Mammary microvascular endothelial cell (primary cell): ENCODE results near the gene AWAT1. TPM values are rescaled to one million over a fixed set of nuclear protein-coding genes. Genes with fewer than 3 reads are reported as not detected.

ENCODE experiments used
- total RNA-seq: library from RNA; depleted of rRNA; stranded (reverse); fragments of >200 nt; gene quantifications from 2 replicates; pipeline ENCODE4 v1.2.3, GENCODE V29; 2015

AWAT1 gene
- total RNA-seq = not detected in 2 replicates

DNA sequence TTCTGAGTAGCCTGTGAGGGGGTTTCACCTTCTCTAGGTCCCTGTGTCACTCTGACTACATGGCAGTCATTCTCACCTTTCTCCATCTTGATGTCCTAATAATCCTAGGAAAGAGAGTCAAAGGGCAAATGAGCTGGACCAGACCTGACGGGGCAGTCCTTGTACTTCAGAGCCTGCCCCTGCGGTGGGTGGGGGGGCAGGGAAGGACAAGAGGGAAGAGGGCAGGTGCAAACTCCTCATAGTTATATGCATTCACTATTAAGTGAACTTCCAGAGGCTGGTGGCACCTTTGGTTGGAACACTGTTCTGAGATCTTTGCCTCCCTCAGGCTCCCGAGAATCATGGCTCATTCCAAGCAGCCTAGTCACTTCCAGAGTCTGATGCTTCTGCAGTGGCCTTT lies at the start of gene AWAT1:
AWAT1 (plus strand) TSS at position 301 of the 400 bp plus-strand sequence; CDS start at position 342, 41 bp downstream.

DNA sequence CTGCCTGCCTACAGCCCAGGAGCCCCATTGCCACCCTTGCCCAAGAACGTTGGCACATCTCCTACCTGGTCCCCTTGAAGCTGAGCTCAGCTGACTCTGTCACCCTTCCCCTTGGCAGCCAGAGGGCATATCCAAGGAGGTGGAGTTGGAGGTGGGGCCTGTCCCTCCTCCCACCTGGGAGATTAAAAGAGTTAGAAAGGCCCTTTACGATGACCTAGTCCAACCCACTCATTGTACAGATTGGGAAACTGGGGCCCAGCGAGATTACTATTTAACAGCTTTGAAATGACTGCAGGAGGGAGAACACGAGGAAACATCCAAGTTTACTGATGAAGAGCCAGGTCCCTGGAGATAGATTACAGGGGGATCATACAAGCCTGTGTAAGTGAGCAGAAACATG lies 25.6 kb downstream of the AWAT1 start, which contains the start of gene P2RY4:
P2RY4 (minus strand) TSS at position 101 of the 400 bp plus-strand sequence. CDS start 580 bp downstream, outside the sequence.

DNA sequence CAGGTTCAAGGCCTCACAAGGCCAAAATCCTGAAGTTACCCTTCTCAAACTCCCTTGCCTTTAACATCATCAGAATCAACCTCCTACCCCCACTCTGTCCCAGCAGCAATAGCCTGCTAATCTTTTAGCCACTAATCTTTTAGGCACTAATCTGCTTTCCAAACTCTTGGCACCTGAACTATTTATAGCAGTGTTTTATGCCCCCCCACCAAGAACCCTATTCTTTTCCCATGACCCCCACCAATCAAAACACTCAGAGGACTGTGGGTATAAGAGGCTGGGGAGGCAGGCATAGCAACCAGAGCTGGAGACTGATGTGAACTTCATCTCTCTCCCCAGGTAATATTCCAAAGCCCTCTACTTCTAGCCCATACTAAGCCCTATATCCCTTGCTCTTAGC lies 33.6 kb downstream of the AWAT1 start, which contains the start of gene ARR3:
ARR3 (plus strand) TSS at position 301 of the 400 bp plus-strand sequence. CDS start 1,052 bp downstream, outside the sequence.

DNA sequence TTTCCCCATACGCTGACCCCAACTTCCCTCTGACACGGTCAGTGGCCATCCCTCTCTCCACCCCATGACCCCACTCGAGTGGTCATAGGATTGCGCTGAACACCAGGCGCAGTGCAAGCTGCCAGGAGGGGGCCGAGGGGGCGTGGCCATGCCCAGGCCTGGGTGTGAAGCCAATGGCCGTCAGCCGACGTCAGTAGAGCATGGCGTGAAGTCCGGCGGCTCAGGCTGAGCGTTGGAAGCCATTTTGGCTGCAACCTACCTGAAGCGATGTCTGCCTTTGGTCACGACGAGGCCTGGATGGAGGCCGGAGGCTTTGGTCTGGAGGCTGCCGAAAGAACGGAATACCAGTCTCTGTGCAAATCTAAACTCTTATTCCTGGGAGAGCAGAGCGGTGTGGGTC lies 47.5 kb downstream of the AWAT1 start, which contains the start of gene RAB41:
RAB41 (plus strand) TSS at position 222 of the 400 bp plus-strand sequence; CDS start at position 268, 46 bp downstream.

Other genes starting within 250 kb of the AWAT1 start
- not detected in 2 replicates for gene AWAT2, start 184.7 kb upstream of the AWAT1 start, total RNA-seq
- gene OTUD6A, start 172.2 kb upstream of the AWAT1 start, total RNA-seq = not detected in 2 replicates
- gene IGBP1, start 101.2 kb upstream of the AWAT1 start, total RNA-seq = 41.4 and 41.8 TPM in 2 replicates
- 0.20 TPM in 1 of 2 replicates, not detected in the other for gene DGAT2L6, start 57.2 kb upstream of the AWAT1 start, total RNA-seq
- gene P2RY4, start 25.5 kb downstream of the AWAT1 start, total RNA-seq = not detected in 2 replicates
- gene ARR3, start 33.7 kb downstream of the AWAT1 start, total RNA-seq = not detected in 2 replicates
- gene RAB41, start 47.5 kb downstream of the AWAT1 start, total RNA-seq = not detected in 2 replicates
- 50.4 and 53.7 TPM in 2 replicates for gene PDZD11, start 55.3 kb downstream of the AWAT1 start, total RNA-seq
- 21.1 and 21.7 TPM in 2 replicates for gene KIF4A, start 55.4 kb downstream of the AWAT1 start, total RNA-seq
- not detected in 2 replicates for gene GDPD2, start 188.7 kb downstream of the AWAT1 start, total RNA-seq
- 0.84 and 1.5 TPM in 2 replicates for gene DLG3, start 210.2 kb downstream of the AWAT1 start, total RNA-seq